H1 (cell line): ENCODE measurements around the gene RARB. TPM values are rescaled to one million over a fixed set of nuclear protein-coding genes. Genes with fewer than 3 reads are reported as not detected.

Experiments used
- KDM5A ChIP-seq: fragments of 200-600 bp; IDR thresholded peaks from 2 replicates; pipeline ENCODE4 v1.7.1; 2012; ENCODE audit warnings: mild to moderate bottlenecking, low read length, inconsistent platforms, mixed read lengths
- polyA plus RNA-seq, 7 experiments: library from polyadenylated mRNA; depleted of rRNA in 3 of 7; stranded (reverse) in 5 of 7; unstranded in 2 of 7; fragments of >200 nt in 5 of 7; fragments of 200-250 nt in 2 of 7; gene quantifications; 1 replicate in 5 of 7; 2 replicates in 1 of 7; 4 replicates in 1 of 7; pipeline versions ENCODE4 v1.2.1 to v1.2.3, GENCODE V29; 2011 to 2013; ENCODE audit warnings: missing spikeins in 2 of 7, mixed read lengths in 2 of 7
- total RNA-seq: library from RNA; stranded (reverse); fragmentation: NEBNext Ultra II Directional; extraction: Animal tissue kit (Norgen Biotek cat#: 25700); gene quantifications from 2 replicates; pipeline ENCODE4 v1.2.1, GENCODE V29; 2021

RARB gene
- total and polyA plus RNA-seq, 2 of the 8 experiments (the other 6 are each of a cell fraction or from before 2014, with no cell fraction given) = 0.15 to 0.22 TPM

- TF ChIP-seq KDM5A = no peak
These were observed 17.7 kb downstream of the RARB start (continued) for GRCh38 chr3:25445731-25446130.
